GM12878 (cell line): Measurements from ENCODE around the gene PARP1. TPM values are rescaled to one million over a fixed set of nuclear protein-coding genes. Genes with fewer than 3 reads are reported as not detected.

Experiments used
- ATAC-seq: fragments of 200-7000 bp; cut with Tn5 transposase; 3 replicates; pipeline ENCODE4 v1.9.1; 2020; ENCODE audit warnings: mild to moderate bottlenecking, moderate library complexity
- BruUV-seq: library from RNA; stranded (reverse); fragments of 400-500 nt; replicated peaks from 2 replicates; lab custom pipeline; 2021; lab: Mats Ljungman, UMichigan
- CTCF ChIA-PET: fragments of 300-600 bp; sonication (Branson Sonifier 250); formaldehyde crosslinking; extraction: SDS; loops from one replicate; lab custom pipeline; 2021; ENCODE audit warnings: inconsistent platforms; lab: Yijun Ruan, JAX
- POLR2A ChIA-PET: fragments of 350-600 bp; formaldehyde crosslinking; extraction: SDS; loops from one replicate; lab custom pipeline; 2021; ENCODE audit warnings: inconsistent platforms; lab: Charles Lee
- RAD21 ChIA-PET: fragments of 300-600 bp; sonication (Branson Sonifier 250); formaldehyde crosslinking; loops from one replicate; lab custom pipeline; 2023; ENCODE audit warnings: antibody characterized with exemption; ENCODE audit not compliant: unreplicated experiment; lab: Charles Lee
- SMC1A ChIA-PET: fragments of 300-600 bp; sonication (Branson Sonifier 250); formaldehyde crosslinking; loops from one replicate; lab custom pipeline; 2023; ENCODE audit not compliant: unreplicated experiment, uncharacterized antibody; lab: Charles Lee
- DNase-seq: peaks from one replicate; pipeline ENCODE4 v3.0.0-alpha.2; 2011; ENCODE audit warnings: low read depth, low spot score
- FAIRE-seq: peaks from 3 replicates; lab custom pipeline; 2011; peaks lifted over from hg19 to GRCh38; lab: Jason Lieb, UNC
- H2AFZ ChIP-seq: 2 replicates; pipeline ENCODE4 v1.6.0; 2011; ENCODE audit warnings: low read depth, low read length, control low read depth; ENCODE audit not compliant: control insufficient read depth
- H3K27ac ChIP-seq: 2 replicates; pipeline ENCODE4 v1.5.1; 2011; ENCODE audit warnings: control low read depth; ENCODE audit not compliant: control insufficient read depth, insufficient read depth
- H3K27me3 ChIP-seq, 2 experiments: replicated peaks in 1 of 2; 2 replicates each; pipeline versions ENCODE4 v1.6.0 to v1.6.1; 2011; ENCODE audit warnings: low read length in 1 of 2; ENCODE audit not compliant: control insufficient read depth in 2 of 2, insufficient read depth in 2 of 2
- H3K36me3 ChIP-seq, 2 experiments: 2 replicates each; pipeline ENCODE4 v1.5.1; 2011; ENCODE audit warnings: low read length in 1 of 2; ENCODE audit not compliant: control insufficient read depth in 2 of 2, insufficient read depth in 2 of 2
- H3K4me1 ChIP-seq: 2 replicates; pipeline ENCODE4 v1.6.1; 2011; ENCODE audit warnings: mild to moderate bottlenecking, low read length, moderate library complexity, mixed read lengths; ENCODE audit not compliant: control insufficient read depth, insufficient read depth
- H3K4me2 ChIP-seq: 2 replicates; pipeline ENCODE4 v1.6.0; 2011; ENCODE audit warnings: control low read depth; ENCODE audit not compliant: control insufficient read depth, insufficient read depth
- H3K4me3 ChIP-seq: fragments of 200-600 bp; sonication (generic); 2 replicates; pipeline ENCODE4 v1.5.1; 2016
- H3K79me2 ChIP-seq: 2 replicates; pipeline ENCODE4 v1.6.0; 2011; ENCODE audit warnings: low read length; ENCODE audit not compliant: control insufficient read depth, insufficient read depth
- H3K9ac ChIP-seq: 2 replicates; pipeline ENCODE4 v1.8.0; 2011; ENCODE audit warnings: low read length, control low read depth, mixed read lengths; ENCODE audit not compliant: control insufficient read depth, insufficient read depth
- H3K9me3 ChIP-seq: replicated peaks from 3 replicates; pipeline ENCODE4 v1.5.1; 2011; ENCODE audit warnings: mild to moderate bottlenecking, low read length; ENCODE audit not compliant: control insufficient read depth, insufficient read depth
- H4K20me1 ChIP-seq: 2 replicates; pipeline ENCODE4 v1.6.0; 2011; ENCODE audit not compliant: control insufficient read depth, insufficient read depth
- CREB1 ChIP-seq: IDR thresholded peaks from 2 replicates; pipeline ENCODE4 v1.6.1; 2012; ENCODE audit warnings: low read depth, mild to moderate bottlenecking, inconsistent platforms
- DPF2 ChIP-seq: fragments of 450-650 bp; IDR thresholded peaks from 2 replicates; pipeline ENCODE4 v1.6.1; 2017; ENCODE audit warnings: mild to moderate bottlenecking
- IKZF2 ChIP-seq, 2 experiments: fragments of 450-650 bp; IDR thresholded peaks; 2 replicates each; pipeline ENCODE4 v1.6.1; 2017; ENCODE audit warnings: mild to moderate bottlenecking in 2 of 2, moderate library complexity in 2 of 2
- KDM1A ChIP-seq: fragments of 200-600 bp; sonication (generic); IDR thresholded peaks from 2 replicates; pipeline ENCODE4 v1.6.1; 2016; ENCODE audit warnings: borderline replicate concordance
- MTA2 ChIP-seq: fragments of 450-650 bp; IDR thresholded peaks from 2 replicates; pipeline ENCODE4 v1.6.1; 2016; ENCODE audit warnings: low read depth, mild to moderate bottlenecking, moderate library complexity
- NR2F1 ChIP-seq: fragments of 450-650 bp; conservative IDR thresholded peaks from 2 replicates; pipeline ENCODE4 v1.6.1; 2017; ENCODE audit warnings: mild to moderate bottlenecking
- RCOR1 ChIP-seq: conservative IDR thresholded peaks from 2 replicates; pipeline ENCODE4 v1.6.1; 2012; ENCODE audit warnings: low read depth, low read length, improper control_type of control experiment
- SMC3 ChIP-seq: IDR thresholded peaks from 2 replicates; pipeline ENCODE4 v1.6.1; 2011; ENCODE audit warnings: low read length, improper control_type of control experiment, borderline replicate concordance
- SPI1 ChIP-seq: IDR thresholded peaks from 2 replicates; pipeline ENCODE4 v1.6.1; 2011; ENCODE audit warnings: low read depth, mild to moderate bottlenecking, low read length, moderate library complexity, borderline replicate concordance; ENCODE audit not compliant: insufficient read depth
- TCF12 ChIP-seq: IDR thresholded peaks from 2 replicates; pipeline ENCODE4 v1.6.1; 2011; ENCODE audit warnings: low read depth, mild to moderate bottlenecking, low read length
- WRNIP1 ChIP-seq: IDR thresholded peaks from 2 replicates; pipeline ENCODE4 v1.6.1; 2011; ENCODE audit warnings: low read depth, low read length, improper control_type of control experiment, borderline replicate concordance
- ZNF24 ChIP-seq: fragments of 450-650 bp; IDR thresholded peaks from 2 replicates; pipeline ENCODE4 v1.6.1; 2017; ENCODE audit warnings: antibody characterized with exemption, mild to moderate bottlenecking
- ZNF274 ChIP-seq: IDR thresholded peaks from one replicate; pipeline ENCODE4 v1.8.0; 2011; ENCODE audit not compliant: insufficient read length, insufficient read depth
- WGBS: methylation state at CpG from one replicate; pipeline ENCODE4 v1.1.6; 2016; ENCODE audit warnings: low lambda C conversion rate; ENCODE audit not compliant: insufficient replicate concordance, insufficient coverage; ENCODE audit errors: missing lambda C conversion rate; 5-methylcytosine and 5-hydroxymethylcytosine counted together
- in situ Hi-C: fragments of 300-500 bp; cut with MboI; formaldehyde crosslinking; loops from 9 replicates; pipeline ENCODE4 v1.14.3; 2018; ENCODE audit warnings: mixed read lengths
- intact Hi-C: fragments of 100-400 bp; cut with micrococcal nuclease; formaldehyde crosslinking; loops from one replicate; pipeline ENCODE4 v1.14.2; 2022; ENCODE audit not compliant: unreplicated experiment
- polyA plus RNA-seq, 11 experiments: library from polyadenylated mRNA; depleted of rRNA in 4 of 11; unstranded in 6 of 11; stranded (reverse) in 5 of 11; fragments of >200 nt; fragmentation: Nextera tagmentation in 4 of 11; fragmentation: Illumina TruSeq in 1 of 11; extraction: Ambion mirVana in 4 of 11; extraction: Trizol in 1 of 11; gene quantifications; 1 replicate in 1 of 11; 2 replicates in 10 of 11; pipeline versions ENCODE4 v1.2.1 to v1.2.3, GENCODE V29; 2011 to 2016; ENCODE audit warnings: inconsistent platforms in 2 of 11, missing spikeins in 2 of 11, low read depth in 1 of 11
- total RNA-seq, 4 experiments: library from RNA; depleted of rRNA in 3 of 4; stranded (reverse); fragments of >200 nt in 3 of 4; fragmentation: Illumina TruSeq in 1 of 4; extraction: Trizol in 1 of 4; gene quantifications; 2 replicates each; pipeline versions ENCODE4 v1.2.1 to v1.2.3, GENCODE V29; 2013 to 2021
- TF ChIP-seq, protein P1 (sequence below): IDR thresholded peaks from 2 replicates; pipeline ENCODE4 v1.6.1; 2012; ENCODE audit warnings: low read depth, low read length, improper control_type of control experiment
- TF ChIP-seq, protein P2 (sequence below): fragments of 450-650 bp; conservative IDR thresholded peaks from 2 replicates; pipeline ENCODE4 v1.6.1; 2017; ENCODE audit warnings: mild to moderate bottlenecking, moderate library complexity
- TF ChIP-seq, protein P3 (sequence below): IDR thresholded peaks from 2 replicates; pipeline ENCODE4 v1.6.1; 2012; ENCODE audit warnings: low read depth, low read length, improper control_type of control experiment
- TF ChIP-seq, protein P4 (sequence below): fragments of 450-650 bp; formaldehyde crosslinking; IDR thresholded peaks from 2 replicates; pipeline ENCODE4 v1.4.0; 2020; ENCODE audit warnings: mild to moderate bottlenecking, moderate library complexity

PARP1 gene
- total and polyA plus RNA-seq, 10 of the 15 experiments (the other 5 are each of a cell fraction or from before 2014, with no cell fraction given) = 113 to 287 (median 265) TPM

DNA sequence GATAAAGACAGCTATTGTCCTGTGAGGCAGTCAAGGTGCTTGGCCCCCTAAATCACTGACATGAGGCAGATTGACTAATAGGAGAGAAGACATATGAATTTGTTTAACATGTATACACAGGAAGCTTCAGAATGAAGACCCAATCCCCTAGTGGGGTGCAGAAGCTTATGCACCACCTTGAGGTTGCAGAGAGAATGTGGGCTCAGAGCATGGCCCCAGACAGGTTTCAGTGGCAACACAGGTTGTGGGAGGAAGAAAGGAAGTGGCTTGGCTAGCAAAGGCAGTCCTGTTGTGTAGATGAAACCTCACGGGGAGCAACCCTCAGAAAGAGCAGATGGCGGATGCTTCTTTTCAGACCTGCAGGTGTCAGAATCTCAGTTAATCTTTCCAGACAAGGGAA is 37.0 kb upstream of the PARP1 start:
- ChIA-PET CTCF (interaction anchor here (0.5 to 2.0 kb wide), 10 partner anchors 16 to 319 kb away, joined by 3 to 16 read pairs (median 5); partner anchors contain the start of gene PARP1), SMC1A (interaction anchor here (1.0 to 2.3 kb wide), 6 partner anchors 20 to 164 kb away, joined by 3 to 15 read pairs (median 4); partner anchors contain the start of gene PARP1)
- H3K4me2 ChIP-seq = peak overlapping the region; percentile 61
- TF ChIP-seq, protein P1, sequence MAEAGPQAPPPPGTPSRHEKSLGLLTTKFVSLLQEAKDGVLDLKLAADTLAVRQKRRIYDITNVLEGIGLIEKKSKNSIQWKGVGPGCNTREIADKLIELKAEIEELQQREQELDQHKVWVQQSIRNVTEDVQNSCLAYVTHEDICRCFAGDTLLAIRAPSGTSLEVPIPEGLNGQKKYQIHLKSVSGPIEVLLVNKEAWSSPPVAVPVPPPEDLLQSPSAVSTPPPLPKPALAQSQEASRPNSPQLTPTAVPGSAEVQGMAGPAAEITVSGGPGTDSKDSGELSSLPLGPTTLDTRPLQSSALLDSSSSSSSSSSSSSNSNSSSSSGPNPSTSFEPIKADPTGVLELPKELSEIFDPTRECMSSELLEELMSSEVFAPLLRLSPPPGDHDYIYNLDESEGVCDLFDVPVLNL = no peak
- TF ChIP-seq, protein P2, sequence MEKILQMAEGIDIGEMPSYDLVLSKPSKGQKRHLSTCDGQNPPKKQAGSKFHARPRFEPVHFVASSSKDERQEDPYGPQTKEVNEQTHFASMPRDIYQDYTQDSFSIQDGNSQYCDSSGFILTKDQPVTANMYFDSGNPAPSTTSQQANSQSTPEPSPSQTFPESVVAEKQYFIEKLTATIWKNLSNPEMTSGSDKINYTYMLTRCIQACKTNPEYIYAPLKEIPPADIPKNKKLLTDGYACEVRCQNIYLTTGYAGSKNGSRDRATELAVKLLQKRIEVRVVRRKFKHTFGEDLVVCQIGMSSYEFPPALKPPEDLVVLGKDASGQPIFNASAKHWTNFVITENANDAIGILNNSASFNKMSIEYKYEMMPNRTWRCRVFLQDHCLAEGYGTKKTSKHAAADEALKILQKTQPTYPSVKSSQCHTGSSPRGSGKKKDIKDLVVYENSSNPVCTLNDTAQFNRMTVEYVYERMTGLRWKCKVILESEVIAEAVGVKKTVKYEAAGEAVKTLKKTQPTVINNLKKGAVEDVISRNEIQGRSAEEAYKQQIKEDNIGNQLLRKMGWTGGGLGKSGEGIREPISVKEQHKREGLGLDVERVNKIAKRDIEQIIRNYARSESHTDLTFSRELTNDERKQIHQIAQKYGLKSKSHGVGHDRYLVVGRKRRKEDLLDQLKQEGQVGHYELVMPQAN = no peak
- no peak for TF ChIP-seq ZNF274
- TF ChIP-seq KDM1A = no peak
- TF ChIP-seq IKZF2 (IDR thresholded peaks at IDR 0.05) = peak; percentile 40 to 55; a peak in 2 of 4 replicates
- TF ChIP-seq, protein P3, sequence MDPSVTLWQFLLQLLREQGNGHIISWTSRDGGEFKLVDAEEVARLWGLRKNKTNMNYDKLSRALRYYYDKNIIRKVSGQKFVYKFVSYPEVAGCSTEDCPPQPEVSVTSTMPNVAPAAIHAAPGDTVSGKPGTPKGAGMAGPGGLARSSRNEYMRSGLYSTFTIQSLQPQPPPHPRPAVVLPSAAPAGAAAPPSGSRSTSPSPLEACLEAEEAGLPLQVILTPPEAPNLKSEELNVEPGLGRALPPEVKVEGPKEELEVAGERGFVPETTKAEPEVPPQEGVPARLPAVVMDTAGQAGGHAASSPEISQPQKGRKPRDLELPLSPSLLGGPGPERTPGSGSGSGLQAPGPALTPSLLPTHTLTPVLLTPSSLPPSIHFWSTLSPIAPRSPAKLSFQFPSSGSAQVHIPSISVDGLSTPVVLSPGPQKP = peak; percentile 18; the same call in 1 of the 2 replicates
- TF ChIP-seq TCF12 = peak; percentile 72; the same call in 1 of the 2 replicates
- 0 out of 2 replicates have a peak, but pooled peaks have one; percentile 14 for TF ChIP-seq ZNF24
- TF ChIP-seq SPI1 = peak; percentile 74
- TF ChIP-seq, protein P4, sequence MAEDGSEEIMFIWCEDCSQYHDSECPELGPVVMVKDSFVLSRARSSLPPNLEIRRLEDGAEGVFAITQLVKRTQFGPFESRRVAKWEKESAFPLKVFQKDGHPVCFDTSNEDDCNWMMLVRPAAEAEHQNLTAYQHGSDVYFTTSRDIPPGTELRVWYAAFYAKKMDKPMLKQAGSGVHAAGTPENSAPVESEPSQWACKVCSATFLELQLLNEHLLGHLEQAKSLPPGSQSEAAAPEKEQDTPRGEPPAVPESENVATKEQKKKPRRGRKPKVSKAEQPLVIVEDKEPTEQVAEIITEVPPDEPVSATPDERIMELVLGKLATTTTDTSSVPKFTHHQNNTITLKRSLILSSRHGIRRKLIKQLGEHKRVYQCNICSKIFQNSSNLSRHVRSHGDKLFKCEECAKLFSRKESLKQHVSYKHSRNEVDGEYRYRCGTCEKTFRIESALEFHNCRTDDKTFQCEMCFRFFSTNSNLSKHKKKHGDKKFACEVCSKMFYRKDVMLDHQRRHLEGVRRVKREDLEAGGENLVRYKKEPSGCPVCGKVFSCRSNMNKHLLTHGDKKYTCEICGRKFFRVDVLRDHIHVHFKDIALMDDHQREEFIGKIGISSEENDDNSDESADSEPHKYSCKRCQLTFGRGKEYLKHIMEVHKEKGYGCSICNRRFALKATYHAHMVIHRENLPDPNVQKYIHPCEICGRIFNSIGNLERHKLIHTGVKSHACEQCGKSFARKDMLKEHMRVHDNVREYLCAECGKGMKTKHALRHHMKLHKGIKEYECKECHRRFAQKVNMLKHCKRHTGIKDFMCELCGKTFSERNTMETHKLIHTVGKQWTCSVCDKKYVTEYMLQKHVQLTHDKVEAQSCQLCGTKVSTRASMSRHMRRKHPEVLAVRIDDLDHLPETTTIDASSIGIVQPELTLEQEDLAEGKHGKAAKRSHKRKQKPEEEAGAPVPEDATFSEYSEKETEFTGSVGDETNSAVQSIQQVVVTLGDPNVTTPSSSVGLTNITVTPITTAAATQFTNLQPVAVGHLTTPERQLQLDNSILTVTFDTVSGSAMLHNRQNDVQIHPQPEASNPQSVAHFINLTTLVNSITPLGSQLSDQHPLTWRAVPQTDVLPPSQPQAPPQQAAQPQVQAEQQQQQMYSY = no peak
- 0 out of 2 replicates have a peak, but pooled peaks have one; percentile 31 for TF ChIP-seq MTA2
- TF ChIP-seq CREB1 = no peak
- TF ChIP-seq DPF2 = 0 out of 2 replicates have a peak, but pooled peaks have one; percentile 29
- 0 out of 2 replicates have a peak, but pooled peaks have one; percentile 75 for TF ChIP-seq RCOR1
- TF ChIP-seq NR2F1 = no peak
- peak; percentile 20; the same call in 1 of the 2 replicates for TF ChIP-seq SMC3
- no peak for TF ChIP-seq WRNIP1

More for the DNA sequence above, 37.0 kb upstream of the PARP1 start:
- no peaks in the 10 kb centered on the region for H3K79me2 ChIP-seq
- no TSS peak for BruUV-seq
- no peaks in the 10 kb centered on the region for H4K20me1 ChIP-seq
- WGBS = 3% methylated on average over 2 of the region's 2 CpGs
- H3K9ac ChIP-seq = no peak overlapping the region
- ChIA-PET POLR2A (interaction anchor here (1.4 kb wide), 1 partner anchor 37 kb away, joined by 7 read pairs; the partner anchor contains the start of gene PARP1), RAD21 (interaction anchor here (0.6 to 2.3 kb wide), 6 partner anchors 9 to 112 kb away, joined by 3 to 17 read pairs (median 3); partner anchors contain the start of gene PARP1)
- intact Hi-C loops (loop anchor here (1.0 kb wide), 1 partner anchor 20 kb away; no protein-coding TSS in a partner anchor), in situ Hi-C loops (no loop called here)
- H2AFZ ChIP-seq = peak overlapping the region; percentile 5
- DNase-seq = peak; percentile 83
- peak; percentile 96 for FAIRE-seq
- ATAC-seq = peak; percentile 99
- H3K27me3 ChIP-seq = no peaks in the 10 kb centered on the region
- H3K36me3 ChIP-seq = no peaks in the 10 kb centered on the region
- peaks cover 17% of the 10 kb centered on the region for H3K4me1 ChIP-seq
- no peak overlapping the region for H3K27ac ChIP-seq
- H3K4me3 ChIP-seq = no peak overlapping the region
- H3K9me3 ChIP-seq = no peaks in the 10 kb centered on the region
